Measurements from ENCODE around the gene EIF4E2.

DNA sequence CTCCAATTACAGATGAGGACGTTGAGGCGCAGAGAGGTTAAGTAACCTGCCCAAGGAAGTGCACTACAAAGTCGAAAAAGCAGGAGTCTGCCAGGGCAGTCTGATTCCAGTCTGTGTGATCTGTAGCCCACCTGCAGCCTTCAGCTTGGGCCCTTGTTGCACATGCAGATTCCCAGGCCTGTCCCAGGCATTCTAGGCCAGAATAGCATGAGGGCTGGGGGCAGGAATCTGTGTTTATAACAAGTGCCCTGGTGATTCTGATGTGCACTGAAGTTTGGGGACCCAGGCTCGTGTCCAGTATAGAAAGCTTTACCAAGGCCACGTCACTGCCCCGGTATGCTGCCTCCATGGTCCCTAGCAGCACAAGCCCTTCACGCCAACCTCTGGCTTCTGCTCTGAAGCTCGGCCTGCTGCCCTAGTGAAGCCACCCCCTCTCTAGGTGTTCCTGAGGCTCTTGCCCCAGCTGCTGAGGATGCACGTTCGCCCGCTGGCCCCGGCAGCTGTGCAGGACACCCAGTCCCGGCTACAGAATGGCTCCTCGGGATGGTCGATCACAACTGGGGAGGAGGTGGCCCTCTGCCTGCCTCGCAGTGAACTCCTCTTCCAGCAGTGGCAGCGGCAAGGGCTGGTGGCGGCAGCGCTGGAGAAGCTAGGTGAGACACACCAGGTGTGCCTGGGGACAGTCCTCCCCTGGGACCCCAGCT, 6.4 kb upstream of the EIF4E2 start:
- TF ChIP-seq EZH2 (IDR thresholded peaks at IDR 0.05; ENCODE audit: borderline replicate concordance, low read length) (no peak), CTCF (IDR thresholded peaks at IDR 0.05; ENCODE audit: low read length) (no peak)

All from OCI-LY1 (cell line).